Caco-2 (cell line): ENCODE data around the gene SYCP2. TPM values are rescaled to one million over a fixed set of nuclear protein-coding genes. Genes with fewer than 3 reads are reported as not detected.

Experiments
- BruUV-seq: library from RNA; stranded (reverse); fragments of 400-500 nt; replicated peaks from 2 replicates; lab custom pipeline; 2021; lab: Mats Ljungman, UMichigan
- CTCF ChIA-PET: fragments of 300-600 bp; sonication (Branson Sonifier 250); formaldehyde crosslinking; loops from one replicate; lab custom pipeline; 2022; ENCODE audit warnings: antibody characterized with exemption; lab: Charles Lee
- POLR2A ChIA-PET: fragments of 300-600 bp; sonication (Branson Sonifier 250); formaldehyde crosslinking; loops from one replicate; lab custom pipeline; 2022; ENCODE audit warnings: antibody characterized with exemption; lab: Charles Lee
- DNase-seq, 2 experiments: peaks; one replicate each; pipeline versions ENCODE4 v3.0.0 to v3.0.0-alpha.2; 2020 to 2022
- H3K27me3 ChIP-seq: replicated peaks from 2 replicates; pipeline ENCODE4 v1.6.0; 2011; ENCODE audit warnings: low read length; ENCODE audit not compliant: control insufficient read depth, insufficient read depth
- H3K36me3 ChIP-seq: 2 replicates; pipeline ENCODE4 v1.5.1; 2011; ENCODE audit warnings: low read length; ENCODE audit not compliant: control insufficient read depth, insufficient read depth
- H3K4me1 ChIP-seq: fragments of 250-450 bp; sonication (Bioruptor Pico); 2 replicates; pipeline ENCODE4 v1.5.1; 2020; ENCODE audit warnings: mild to moderate bottlenecking
- H3K4me3 ChIP-seq: 2 replicates; pipeline ENCODE4 v1.5.1; 2011; ENCODE audit warnings: low read depth, mild to moderate bottlenecking, control low read depth, low read length
- H3K9me3 ChIP-seq: fragments of 250-450 bp; sonication (Bioruptor Pico); 2 replicates; pipeline ENCODE4 v1.5.1; 2020; ENCODE audit warnings: mild to moderate bottlenecking, moderate library complexity
- H3K27ac Mint-ChIP-seq: one replicate; pipeline ENCODE4 v1.8.0; 2022; ENCODE audit warnings: mixed read lengths; ENCODE audit not compliant: unreplicated experiment
- H3K27me3 Mint-ChIP-seq: one replicate; pipeline ENCODE4 v1.8.0; 2022; ENCODE audit warnings: mixed read lengths; ENCODE audit not compliant: insufficient read depth, unreplicated experiment
- H3K36me3 Mint-ChIP-seq: one replicate; pipeline ENCODE4 v1.8.0; 2022; ENCODE audit warnings: mild to moderate bottlenecking, mixed read lengths; ENCODE audit not compliant: insufficient read depth, unreplicated experiment
- H3K4me1 Mint-ChIP-seq: one replicate; pipeline ENCODE4 v1.8.0; 2022; ENCODE audit warnings: low read depth, mixed read lengths; ENCODE audit not compliant: unreplicated experiment
- H3K4me3 Mint-ChIP-seq: one replicate; pipeline ENCODE4 v1.8.0; 2022; ENCODE audit warnings: mild to moderate bottlenecking, moderate library complexity, mixed read lengths; ENCODE audit not compliant: unreplicated experiment
- H3K9me3 Mint-ChIP-seq: one replicate; pipeline ENCODE4 v1.8.0; 2022; ENCODE audit warnings: mixed read lengths; ENCODE audit not compliant: unreplicated experiment
- intact Hi-C: fragments of 100-400 bp; cut with micrococcal nuclease; formaldehyde crosslinking; loops from one replicate; pipeline ENCODE4 v1.10.0; 2022; ENCODE audit not compliant: unreplicated experiment
- total RNA-seq: library from RNA; stranded (reverse); gene quantifications from 2 replicates; pipeline ENCODE4 v1.2.3, GENCODE V29; 2022
- TF ChIP-seq, protein P1 (sequence below), 2 experiments: fragments of 200-600 bp in 1 of 2; IDR thresholded peaks; 1 replicate in 1 of 2; 2 replicates in 1 of 2; pipeline versions ENCODE4 v1.5.1 to v1.8.0; 2011 to 2022; ENCODE audit warnings: antibody characterized with exemption in 1 of 2, control low read depth in 1 of 2, inconsistent platforms in 1 of 2, low read depth in 1 of 2, low read length in 1 of 2, mild to moderate bottlenecking in 1 of 2, moderate library complexity in 1 of 2; ENCODE audit not compliant: insufficient read depth in 1 of 2, severe bottlenecking in 1 of 2, unreplicated experiment in 1 of 2

The SYCP2 gene
- total RNA-seq, 1 experiment from 2014 or later = 68.7 TPM

- Histone ChIP-seq H3K4me3 (no peak overlapping the region), H3K36me3 (no peaks in the 10 kb centered on the region), H3K27me3 (no peaks in the 10 kb centered on the region), H3K9me3 (no peaks in the 10 kb centered on the region), H3K4me1 (peaks cover 33% of the 10 kb centered on the region)
- TF ChIP-seq, protein P1, sequence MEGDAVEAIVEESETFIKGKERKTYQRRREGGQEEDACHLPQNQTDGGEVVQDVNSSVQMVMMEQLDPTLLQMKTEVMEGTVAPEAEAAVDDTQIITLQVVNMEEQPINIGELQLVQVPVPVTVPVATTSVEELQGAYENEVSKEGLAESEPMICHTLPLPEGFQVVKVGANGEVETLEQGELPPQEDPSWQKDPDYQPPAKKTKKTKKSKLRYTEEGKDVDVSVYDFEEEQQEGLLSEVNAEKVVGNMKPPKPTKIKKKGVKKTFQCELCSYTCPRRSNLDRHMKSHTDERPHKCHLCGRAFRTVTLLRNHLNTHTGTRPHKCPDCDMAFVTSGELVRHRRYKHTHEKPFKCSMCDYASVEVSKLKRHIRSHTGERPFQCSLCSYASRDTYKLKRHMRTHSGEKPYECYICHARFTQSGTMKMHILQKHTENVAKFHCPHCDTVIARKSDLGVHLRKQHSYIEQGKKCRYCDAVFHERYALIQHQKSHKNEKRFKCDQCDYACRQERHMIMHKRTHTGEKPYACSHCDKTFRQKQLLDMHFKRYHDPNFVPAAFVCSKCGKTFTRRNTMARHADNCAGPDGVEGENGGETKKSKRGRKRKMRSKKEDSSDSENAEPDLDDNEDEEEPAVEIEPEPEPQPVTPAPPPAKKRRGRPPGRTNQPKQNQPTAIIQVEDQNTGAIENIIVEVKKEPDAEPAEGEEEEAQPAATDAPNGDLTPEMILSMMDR (IDR thresholded peaks at IDR 0.05; ENCODE audit: insufficient read depth in 1 of 2, low read depth in 1 of 2, low read length in 1 of 2, severe bottlenecking in 1 of 2, unreplicated experiment in 1 of 2) = peak; percentile 87 to 89
- Mint-ChIP-seq H3K4me1 (peaks cover 29% of the 10 kb centered on the region), H3K36me3 (no peaks in the 10 kb centered on the region), H3K27me3 (no peaks in the 10 kb centered on the region), H3K27ac (no peak overlapping the region), H3K9me3 (no peaks in the 10 kb centered on the region), H3K4me3 (no peak overlapping the region)
- peak; percentile 72 to 77 for DNase-seq
- CTCF ChIA-PET = interaction anchor here (0.6 to 2.4 kb wide), 19 partner anchors 9 to 1274 kb away, joined by 3 to 31 read pairs (median 3); partner anchors contain the start of genes FAM217B, PPP1R3D and SYCP2
- no TSS peak for BruUV-seq
- intact Hi-C loops = loop anchor here (1.0 kb wide), 1 partner anchor 172 kb away; no protein-coding TSS in a partner anchor
- POLR2A ChIA-PET = interaction anchor here (1.2 to 1.4 kb wide), 2 partner anchors 15 to 21 kb away, joined by 5 to 14 read pairs; partner anchors contain the start of genes FAM217B and PPP1R3D
Observed at GRCh38 chr20:59955131-59955796, 21.8 kb upstream of the SYCP2 start.

DNA sequence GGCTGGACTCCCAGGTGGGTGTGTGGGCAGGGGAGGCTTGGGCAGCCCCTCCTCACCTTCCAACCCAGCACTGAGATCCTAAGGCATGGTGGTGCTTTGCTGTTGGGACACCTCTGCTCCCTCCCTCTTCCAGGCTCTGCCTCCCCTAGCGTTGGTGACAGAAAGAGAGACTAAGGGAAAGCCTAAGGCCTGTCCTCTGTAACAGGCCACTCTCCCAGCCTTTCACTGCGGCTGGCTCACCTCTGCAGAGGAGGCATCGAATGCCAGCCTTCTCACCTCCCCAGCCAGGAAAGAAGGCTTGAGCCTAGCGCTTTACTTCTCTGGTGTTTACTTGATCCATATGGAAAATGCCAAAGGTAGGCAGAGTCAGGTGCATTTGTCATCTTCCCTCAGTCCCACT, 21.3 kb upstream of the SYCP2 start:
- ChIA-PET CTCF (interaction anchor here (0.7 to 2.4 kb wide), 11 partner anchors 8 to 183 kb away, joined by 3 to 31 read pairs (median 6); partner anchors contain the start of genes FAM217B, PPP1R3D and SYCP2), POLR2A (interaction anchor here (1.2 to 1.4 kb wide), 2 partner anchors 15 to 21 kb away, joined by 5 to 14 read pairs; partner anchors contain the start of genes FAM217B and PPP1R3D)
- no peaks in the 10 kb centered on the region for H3K9me3 ChIP-seq
- Mint-ChIP-seq H3K9me3 (no peaks in the 10 kb centered on the region), H3K4me1 (peaks cover 28% of the 10 kb centered on the region), H3K27me3 (no peaks in the 10 kb centered on the region), H3K4me3 (no peak overlapping the region), H3K27ac (no peak overlapping the region), H3K36me3 (no peaks in the 10 kb centered on the region)
- H3K4me1 ChIP-seq = peaks cover 33% of the 10 kb centered on the region
- intact Hi-C loops = loop anchor here (1.0 kb wide), 1 partner anchor 171 kb away; no protein-coding TSS in a partner anchor
- H3K36me3 ChIP-seq = no peaks in the 10 kb centered on the region
- BruUV-seq = no TSS peak
- no peaks in the 10 kb centered on the region for H3K27me3 ChIP-seq
- TF ChIP-seq, protein P1 (IDR thresholded peaks at IDR 0.05; ENCODE audit: insufficient read depth in 1 of 2, low read depth in 1 of 2, low read length in 1 of 2, severe bottlenecking in 1 of 2, unreplicated experiment in 1 of 2) = no peak
- H3K4me3 ChIP-seq = no peak overlapping the region
- no peak for DNase-seq

GRCh38 chr20:59949911-59950310, 16.5 kb upstream of the SYCP2 start:
- Mint-ChIP-seq H3K4me3 (no peak overlapping the region), H3K27ac (no peak overlapping the region), H3K4me1 (peaks cover 9% of the 10 kb centered on the region), H3K36me3 (peaks cover 20% of the 10 kb centered on the region), H3K9me3 (no peaks in the 10 kb centered on the region), H3K27me3 (no peaks in the 10 kb centered on the region)
- no peaks in the 10 kb centered on the region for H3K9me3 ChIP-seq
- no peak overlapping the region for H3K4me3 ChIP-seq
- H3K36me3 ChIP-seq = no peaks in the 10 kb centered on the region; the same call in 1 of the 2 replicates
- H3K27me3 ChIP-seq = no peaks in the 10 kb centered on the region
- TF ChIP-seq, protein P1 (IDR thresholded peaks at IDR 0.05; ENCODE audit: insufficient read depth in 1 of 2, low read depth in 1 of 2, low read length in 1 of 2, severe bottlenecking in 1 of 2, unreplicated experiment in 1 of 2) = no peak
- ChIA-PET POLR2A (no interaction called here), CTCF (interaction anchor here (1.2 to 1.5 kb wide), 2 partner anchors 16 to 100 kb away, joined by 5 to 7 read pairs; partner anchors contain the start of gene SYCP2)
- intact Hi-C loops = loop anchor here (1.0 to 10.0 kb wide), 3 partner anchors 37 to 415 kb away; no protein-coding TSS in a partner anchor
- no peak for DNase-seq
- H3K4me1 ChIP-seq = peaks cover under 1% of the 10 kb centered on the region; the same call in 1 of the 2 replicates
- BruUV-seq = no TSS peak
